Spleen (tissue), 7 donors: Measurements from ENCODE around the gene RNF152.

Experiments
- POLR2A ChIP-seq, 3 donors: fragments of 450-650 bp; IDR thresholded peaks; one replicate each; pipeline ENCODE4 v1.5.1; 2017; ENCODE audit warnings: antibody characterized with exemption in 3 of 3, mild to moderate bottlenecking in 1 of 3
- POLR2AphosphoS5 ChIP-seq, 3 donors: sonication (generic); formaldehyde crosslinking; IDR thresholded peaks; one replicate each; pipeline ENCODE4 v1.5.1; 2017; ENCODE audit warnings: antibody characterized with exemption in 3 of 3
- TF ChIP-seq, protein P1 (sequence below), 11 experiments: fragments of 200-600 bp in 7 of 11; fragments of 450-650 bp in 4 of 11; sonication (generic) in 4 of 11; IDR thresholded peaks in 8 of 11; conservative IDR thresholded peaks in 3 of 11; 1 replicate in 7 of 11; 2 replicates in 4 of 11; pipeline versions ENCODE4 v1.4.0 to v1.8.0; 2016 to 2021; ENCODE audit warnings: antibody characterized with exemption in 11 of 11, inconsistent platforms in 4 of 11, mild to moderate bottlenecking in 1 of 11
- donor health status: DM: no; HTN: no; CAD: no; lungs with moderate emphysema.
- donor health status: DM: no; HTN: no; CAD: no.
- donor health status: DM: no; HTN: no; CAD: no.

DNA sequence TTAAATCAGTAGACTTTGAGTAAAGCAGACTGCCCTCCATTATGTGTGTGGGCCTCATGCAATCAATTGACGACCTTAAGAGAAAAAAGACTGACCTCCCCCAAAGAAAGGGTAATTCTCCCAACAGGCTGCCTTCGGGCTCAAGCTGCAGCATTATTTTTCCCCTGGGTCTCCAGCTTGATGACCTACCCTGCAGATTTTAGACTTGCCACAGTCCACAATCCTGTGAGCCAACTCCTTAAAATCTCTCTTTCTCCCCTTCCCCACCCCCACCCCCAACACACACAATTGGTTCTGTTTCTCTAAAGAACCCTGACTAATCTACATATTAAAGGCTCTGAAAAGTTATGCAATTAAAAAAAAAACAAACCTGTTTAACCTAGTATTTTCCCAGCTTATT lies 89.4 kb downstream of the RNF152 start:
- TF ChIP-seq, protein P1, sequence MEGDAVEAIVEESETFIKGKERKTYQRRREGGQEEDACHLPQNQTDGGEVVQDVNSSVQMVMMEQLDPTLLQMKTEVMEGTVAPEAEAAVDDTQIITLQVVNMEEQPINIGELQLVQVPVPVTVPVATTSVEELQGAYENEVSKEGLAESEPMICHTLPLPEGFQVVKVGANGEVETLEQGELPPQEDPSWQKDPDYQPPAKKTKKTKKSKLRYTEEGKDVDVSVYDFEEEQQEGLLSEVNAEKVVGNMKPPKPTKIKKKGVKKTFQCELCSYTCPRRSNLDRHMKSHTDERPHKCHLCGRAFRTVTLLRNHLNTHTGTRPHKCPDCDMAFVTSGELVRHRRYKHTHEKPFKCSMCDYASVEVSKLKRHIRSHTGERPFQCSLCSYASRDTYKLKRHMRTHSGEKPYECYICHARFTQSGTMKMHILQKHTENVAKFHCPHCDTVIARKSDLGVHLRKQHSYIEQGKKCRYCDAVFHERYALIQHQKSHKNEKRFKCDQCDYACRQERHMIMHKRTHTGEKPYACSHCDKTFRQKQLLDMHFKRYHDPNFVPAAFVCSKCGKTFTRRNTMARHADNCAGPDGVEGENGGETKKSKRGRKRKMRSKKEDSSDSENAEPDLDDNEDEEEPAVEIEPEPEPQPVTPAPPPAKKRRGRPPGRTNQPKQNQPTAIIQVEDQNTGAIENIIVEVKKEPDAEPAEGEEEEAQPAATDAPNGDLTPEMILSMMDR (IDR thresholded peaks at IDR 0.05 in 8 of 11, conservative IDR thresholded peaks at IDR 0.05 in 3 of 11): no peak
- no peak for TF ChIP-seq POLR2A (IDR thresholded peaks at IDR 0.05)
- no peak for TF ChIP-seq POLR2AphosphoS5 (IDR thresholded peaks at IDR 0.05)
